ENCODE data around the gene GSTM1. TPM values are rescaled to one million over a fixed set of nuclear protein-coding genes. Genes with fewer than 3 reads are reported as not detected.
A peak's percentile ranks its signal among the peaks of the same experiment; 100 is the strongest.

GSTM1 gene
- total RNA-seq, 1 donor from 2014 or later: 13.8 TPM

DNA sequence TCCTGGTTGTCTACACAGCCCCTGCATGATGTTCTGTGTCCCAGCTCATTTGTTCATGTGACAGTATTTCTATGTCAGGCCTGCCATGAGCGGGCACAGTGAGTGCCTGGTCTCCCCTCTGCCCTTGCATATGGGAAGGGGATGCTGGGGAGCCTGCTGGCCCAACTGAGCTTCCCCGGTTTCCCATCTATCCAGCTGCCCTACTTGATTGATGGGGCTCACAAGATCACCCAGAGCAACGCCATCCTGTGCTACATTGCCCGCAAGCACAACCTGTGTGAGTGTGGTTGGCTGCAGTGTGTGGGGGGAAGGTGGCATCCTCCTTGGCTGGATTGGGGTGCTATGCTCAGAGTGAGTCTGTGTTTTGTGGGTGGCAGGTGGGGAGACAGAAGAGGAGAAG, 30.2 kb upstream of the GSTM1 start:
- TF ChIP-seq EZH2phosphoT487 (IDR thresholded peaks at IDR 0.05): no peak
- no peak for TF ChIP-seq CTCF (IDR thresholded peaks at IDR 0.05)
- no peak for TF ChIP-seq EZH2 (IDR thresholded peaks at IDR 0.05)
- no peak overlapping the region for H3K4me2 ChIP-seq
- H3K36me3 ChIP-seq: no peaks in the 10 kb centered on the region
- DNase-seq (ENCODE audit: low spot score): no peak
- no peak overlapping the region for H3K9ac ChIP-seq
- H3K27ac ChIP-seq: no peak overlapping the region
- H4K20me1 ChIP-seq (ENCODE audit: low read depth): no peaks in the 10 kb centered on the region
- Mint-ChIP-seq H3K4me1 (peaks cover 17% of the 10 kb centered on the region), H3K27ac (no peak overlapping the region), H3K36me3 (peaks cover 6% of the 10 kb centered on the region), H3K4me3 (peak overlapping the region; percentile 71), H3K27me3 (ENCODE audit: insufficient read depth, low read depth) (peaks cover 13% of the 10 kb centered on the region), H3K9me3 (no peaks in the 10 kb centered on the region)
- H3F3A ChIP-seq (ENCODE audit: low read depth): peaks cover 4% of the 10 kb centered on the region
- H3K9me3 ChIP-seq (ENCODE audit: low read depth): no peaks in the 10 kb centered on the region
- H2AFZ ChIP-seq (replicated peaks): no peak overlapping the region
- peaks cover 3% of the 10 kb centered on the region for H3K4me1 ChIP-seq
- peaks cover 30% of the 10 kb centered on the region for H3K27me3 ChIP-seq
- H3K79me2 ChIP-seq (ENCODE audit: low read depth): no peaks in the 10 kb centered on the region
- no peak overlapping the region for H3K4me3 ChIP-seq

DNA sequence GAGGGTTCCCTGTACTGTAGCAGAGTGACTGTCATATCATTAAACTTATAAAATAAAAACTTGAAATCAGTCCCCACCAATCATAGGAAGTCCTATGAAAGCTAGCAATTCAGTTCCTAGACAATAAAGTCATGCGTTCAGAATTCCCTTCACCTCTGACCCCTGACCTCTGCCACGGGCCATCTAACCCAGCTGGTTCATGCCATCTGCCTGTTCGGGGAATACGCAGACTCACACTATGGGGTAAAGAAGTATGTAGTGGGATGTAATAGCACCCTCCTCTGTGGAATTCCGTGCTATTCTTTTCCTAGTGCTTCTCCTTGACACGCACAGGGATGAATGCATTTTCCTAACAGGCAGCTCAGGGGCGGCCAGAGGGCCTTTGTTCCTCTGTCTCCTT, 29.6 kb upstream of the GSTM1 start:
- Mint-ChIP-seq H3K4me3 (peak overlapping the region; percentile 71), H3K9me3 (no peaks in the 10 kb centered on the region)
- H3K27ac ChIP-seq: no peak overlapping the region

GRCh38 chr1:109658533-109659042, 29.0 kb upstream of the GSTM1 start:
- H3K9me3 ChIP-seq (ENCODE audit: low read depth): no peaks in the 10 kb centered on the region
- H2AFZ ChIP-seq (replicated peaks): no peak overlapping the region
- peaks cover 4% of the 10 kb centered on the region for H3F3A ChIP-seq (ENCODE audit: low read depth)
- no peak overlapping the region for H3K9ac ChIP-seq
- H3K4me2 ChIP-seq: no peak overlapping the region
- DNase-seq (ENCODE audit: low spot score): no peak
- no peaks in the 10 kb centered on the region for H3K36me3 ChIP-seq
- no peaks in the 10 kb centered on the region for H3K79me2 ChIP-seq (ENCODE audit: low read depth)
- H3K4me3 ChIP-seq: no peak overlapping the region
- peaks cover 3% of the 10 kb centered on the region for H3K4me1 ChIP-seq
- Mint-ChIP-seq H3K9me3 (no peaks in the 10 kb centered on the region), H3K4me3 (peak overlapping the region; percentile 53), H3K27ac (peak overlapping the region; percentile 76), H3K27me3 (ENCODE audit: insufficient read depth, low read depth) (peaks cover 12% of the 10 kb centered on the region), H3K4me1 (peaks cover 17% of the 10 kb centered on the region), H3K36me3 (peaks cover 6% of the 10 kb centered on the region)
- no peak overlapping the region for H3K27ac ChIP-seq
- TF ChIP-seq EZH2 (IDR thresholded peaks at IDR 0.05): no peak
- no peak for TF ChIP-seq CTCF (IDR thresholded peaks at IDR 0.05)
- TF ChIP-seq EZH2phosphoT487 (IDR thresholded peaks at IDR 0.05): no peak
- no peaks in the 10 kb centered on the region for H4K20me1 ChIP-seq (ENCODE audit: low read depth)
- H3K27me3 ChIP-seq: peaks cover 18% of the 10 kb centered on the region

More for the DNA sequence above, 29.6 kb upstream of the GSTM1 start:
- H3K4me3 ChIP-seq: no peak overlapping the region
- Mint-ChIP-seq H3K27ac (peak overlapping the region; percentile 76), H3K36me3 (peaks cover 6% of the 10 kb centered on the region), H3K4me1 (peaks cover 17% of the 10 kb centered on the region), H3K27me3 (ENCODE audit: insufficient read depth, low read depth) (peaks cover 13% of the 10 kb centered on the region)
- H3K36me3 ChIP-seq: no peaks in the 10 kb centered on the region
- TF ChIP-seq CTCF (IDR thresholded peaks at IDR 0.05) (no peak), EZH2 (IDR thresholded peaks at IDR 0.05) (no peak), EZH2phosphoT487 (IDR thresholded peaks at IDR 0.05) (no peak)
- no peak overlapping the region for H3K9ac ChIP-seq
- H3K27me3 ChIP-seq: peaks cover 25% of the 10 kb centered on the region
- H2AFZ ChIP-seq (replicated peaks): no peak overlapping the region
- no peaks in the 10 kb centered on the region for H4K20me1 ChIP-seq (ENCODE audit: low read depth)
- no peaks in the 10 kb centered on the region for H3K9me3 ChIP-seq (ENCODE audit: low read depth)
- H3K4me1 ChIP-seq: peaks cover 3% of the 10 kb centered on the region
- no peak overlapping the region for H3K4me2 ChIP-seq
- H3F3A ChIP-seq (ENCODE audit: low read depth): peaks cover 4% of the 10 kb centered on the region
- no peaks in the 10 kb centered on the region for H3K79me2 ChIP-seq (ENCODE audit: low read depth)
- no peak for DNase-seq (ENCODE audit: low spot score)

All from neural progenitor cell (in vitro differentiated cells).